Ovary (tissue), 3 donors: ENCODE data around the gene PLCD1.

Experiments used
- EP300 ChIP-seq: sonication (generic); formaldehyde crosslinking; IDR thresholded peaks from one replicate; pipeline ENCODE4 v1.6.1; 2017; ENCODE audit warnings: antibody characterized with exemption
- POLR2A ChIP-seq: fragments of 450-650 bp; IDR thresholded peaks from one replicate; pipeline ENCODE4 v1.6.1; 2017; ENCODE audit warnings: antibody characterized with exemption, mild to moderate bottlenecking, moderate library complexity
- TF ChIP-seq, protein P1 (sequence below), 3 donors: fragments of 450-650 bp in 2 of 3; fragments of 200-600 bp in 1 of 3; IDR thresholded peaks; one replicate each; pipeline versions ENCODE4 v1.5.1 to v1.8.0; 2016 to 2022; ENCODE audit warnings: antibody characterized with exemption in 3 of 3, mild to moderate bottlenecking in 1 of 3
- donor health status: DM: no; HTN: no; CAD: no.

DNA sequence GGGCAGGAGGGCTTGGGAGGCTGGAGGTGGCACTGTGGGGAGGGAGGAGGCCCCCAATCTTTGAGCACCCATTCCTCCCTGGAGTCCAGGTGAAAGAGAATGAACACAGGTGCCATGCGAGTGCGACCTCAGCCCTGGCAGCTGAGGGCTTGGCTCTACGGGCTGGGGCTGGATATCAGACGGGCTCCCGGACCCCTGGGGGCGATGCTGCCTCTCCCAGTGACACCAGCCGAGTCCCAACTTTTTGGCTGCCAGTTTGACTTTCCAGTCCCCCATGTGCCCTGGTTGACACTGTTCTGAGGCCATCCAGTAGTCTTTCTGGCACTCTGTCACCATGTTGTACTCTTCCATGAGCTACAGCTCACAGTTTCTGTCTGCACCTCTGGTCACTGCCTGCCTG lies 37.6 kb downstream of the PLCD1 start:
- TF ChIP-seq POLR2A (no peak), EP300 (no peak)
- TF ChIP-seq, protein P1, sequence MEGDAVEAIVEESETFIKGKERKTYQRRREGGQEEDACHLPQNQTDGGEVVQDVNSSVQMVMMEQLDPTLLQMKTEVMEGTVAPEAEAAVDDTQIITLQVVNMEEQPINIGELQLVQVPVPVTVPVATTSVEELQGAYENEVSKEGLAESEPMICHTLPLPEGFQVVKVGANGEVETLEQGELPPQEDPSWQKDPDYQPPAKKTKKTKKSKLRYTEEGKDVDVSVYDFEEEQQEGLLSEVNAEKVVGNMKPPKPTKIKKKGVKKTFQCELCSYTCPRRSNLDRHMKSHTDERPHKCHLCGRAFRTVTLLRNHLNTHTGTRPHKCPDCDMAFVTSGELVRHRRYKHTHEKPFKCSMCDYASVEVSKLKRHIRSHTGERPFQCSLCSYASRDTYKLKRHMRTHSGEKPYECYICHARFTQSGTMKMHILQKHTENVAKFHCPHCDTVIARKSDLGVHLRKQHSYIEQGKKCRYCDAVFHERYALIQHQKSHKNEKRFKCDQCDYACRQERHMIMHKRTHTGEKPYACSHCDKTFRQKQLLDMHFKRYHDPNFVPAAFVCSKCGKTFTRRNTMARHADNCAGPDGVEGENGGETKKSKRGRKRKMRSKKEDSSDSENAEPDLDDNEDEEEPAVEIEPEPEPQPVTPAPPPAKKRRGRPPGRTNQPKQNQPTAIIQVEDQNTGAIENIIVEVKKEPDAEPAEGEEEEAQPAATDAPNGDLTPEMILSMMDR (IDR thresholded peaks at IDR 0.05): no peak
